Nephron (organoid): ENCODE data around the gene EPB41L2.

Source experiments
- H3K27ac Mint-ChIP-seq, 3 experiments: 2 replicates each; pipeline ENCODE4 v1.8.0; 2020; ENCODE audit warnings: mixed read lengths in 3 of 3, mild to moderate bottlenecking in 2 of 3, moderate library complexity in 1 of 3
- H3K27me3 Mint-ChIP-seq: 2 replicates; pipeline ENCODE4 v1.8.0; 2021; ENCODE audit warnings: low read depth, mild to moderate bottlenecking, moderate library complexity, mixed read lengths
- H3K36me3 Mint-ChIP-seq: 2 replicates; pipeline ENCODE4 v1.8.0; 2020; ENCODE audit warnings: low read depth, mixed read lengths
- H3K4me1 Mint-ChIP-seq: 2 replicates; pipeline ENCODE4 v1.8.0; 2020; ENCODE audit warnings: mixed read lengths
- H3K4me3 Mint-ChIP-seq, 3 experiments: 2 replicates each; pipeline ENCODE4 v1.8.0; 2020; ENCODE audit warnings: mild to moderate bottlenecking in 3 of 3, mixed read lengths in 3 of 3, moderate library complexity in 2 of 3
- H3K9me3 Mint-ChIP-seq: 2 replicates; pipeline ENCODE4 v1.8.0; 2020; ENCODE audit warnings: mixed read lengths
- CTCF ChIP-seq, 3 experiments: fragments of 200-600 bp; sonication (generic); IDR thresholded peaks; one replicate each; pipeline ENCODE4 v1.5.0; 2021; ENCODE audit warnings: antibody characterized with exemption in 3 of 3; ENCODE audit not compliant: unreplicated experiment in 3 of 3

Gene EPB41L2

GRCh38 chr6:131035582-131035981, 27.5 kb downstream of the EPB41L2 start:
- no peak for TF ChIP-seq CTCF (IDR thresholded peaks at IDR 0.05; ENCODE audit: unreplicated experiment in 3 of 3)
- no peak overlapping the region for H3K4me3 Mint-ChIP-seq
- peaks cover 15% of the 10 kb centered on the region for H3K4me1 Mint-ChIP-seq
- H3K27me3 Mint-ChIP-seq = no peaks in the 10 kb centered on the region
- H3K9me3 Mint-ChIP-seq = no peaks in the 10 kb centered on the region
- H3K36me3 Mint-ChIP-seq = no peaks in the 10 kb centered on the region
- no peak overlapping the region for H3K27ac Mint-ChIP-seq

DNA sequence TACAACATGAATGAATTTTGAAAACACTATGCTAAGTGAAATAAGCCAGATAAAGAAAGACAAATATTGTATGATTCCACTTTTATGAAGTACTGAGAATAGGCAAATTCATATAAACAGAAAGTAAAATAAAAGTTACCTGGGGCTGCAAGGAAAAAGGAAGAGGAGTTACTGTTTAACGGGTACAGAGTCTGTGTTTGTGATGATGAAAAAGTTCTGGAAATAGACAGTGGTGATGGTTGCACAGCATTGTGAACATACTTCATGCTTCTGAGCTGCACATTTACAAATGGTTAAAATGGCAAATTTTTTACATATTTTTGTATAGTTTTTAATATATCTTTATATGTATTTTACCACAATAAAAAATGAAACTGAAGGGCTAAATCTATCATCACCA, 29.4 kb downstream of the EPB41L2 start:
- H3K36me3 Mint-ChIP-seq = no peaks in the 10 kb centered on the region
- no peak overlapping the region for H3K4me3 Mint-ChIP-seq
- no peak for TF ChIP-seq CTCF (IDR thresholded peaks at IDR 0.05; ENCODE audit: unreplicated experiment in 3 of 3)
- H3K4me1 Mint-ChIP-seq = peaks cover 12% of the 10 kb centered on the region
- no peak overlapping the region for H3K27ac Mint-ChIP-seq
- no peaks in the 10 kb centered on the region for H3K27me3 Mint-ChIP-seq
- H3K9me3 Mint-ChIP-seq = no peaks in the 10 kb centered on the region

DNA sequence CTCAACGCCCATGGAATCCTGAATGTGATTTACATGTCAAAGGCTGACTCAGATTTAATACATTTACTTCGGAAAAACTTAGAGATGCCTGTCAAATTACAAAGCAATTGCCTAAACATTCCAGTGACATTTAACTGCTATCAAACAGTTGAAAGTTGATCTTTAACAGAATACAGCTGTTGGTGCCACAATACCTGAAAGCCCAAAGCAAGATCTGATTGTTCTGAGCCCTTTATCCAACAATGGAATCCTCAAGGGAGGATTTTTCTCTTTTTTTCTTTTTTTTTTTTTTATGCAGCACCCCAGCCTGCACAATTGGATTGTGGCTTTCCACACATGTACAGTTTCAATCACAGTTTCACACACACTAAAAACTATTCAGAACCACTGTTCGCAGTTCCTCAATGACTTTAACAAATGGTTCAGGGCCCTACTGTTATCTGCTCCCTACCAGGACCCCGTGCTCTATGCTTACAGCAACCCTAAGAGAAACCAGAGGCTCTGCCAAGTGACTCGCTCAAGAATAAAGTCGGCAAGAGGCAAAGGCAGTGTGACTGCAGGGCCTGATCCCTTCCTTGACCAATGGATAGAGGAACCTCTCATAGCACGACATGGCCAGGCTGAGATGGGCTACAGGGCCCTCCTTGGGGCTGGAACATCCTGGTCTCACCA, 33.3 kb downstream of the EPB41L2 start:
- TF ChIP-seq CTCF (IDR thresholded peaks at IDR 0.05; ENCODE audit: unreplicated experiment in 3 of 3) = no peak
- Mint-ChIP-seq H3K4me3 (no peak overlapping the region), H3K36me3 (peaks cover 1% of the 10 kb centered on the region), H3K9me3 (no peaks in the 10 kb centered on the region), H3K4me1 (peaks cover 19% of the 10 kb centered on the region), H3K27me3 (no peaks in the 10 kb centered on the region), H3K27ac (peak overlapping the region; percentile 3 to 29 (median 21))

GRCh38 chr6:131027326-131027725, 35.7 kb downstream of the EPB41L2 start:
- Mint-ChIP-seq H3K4me1 (peaks cover 25% of the 10 kb centered on the region), H3K9me3 (no peaks in the 10 kb centered on the region)

GRCh38 chr6:131026243-131026642, 36.8 kb downstream of the EPB41L2 start:
- H3K4me1 Mint-ChIP-seq = peaks cover 25% of the 10 kb centered on the region
- H3K36me3 Mint-ChIP-seq = peaks cover 4% of the 10 kb centered on the region
- no peaks in the 10 kb centered on the region for H3K9me3 Mint-ChIP-seq
- no peaks in the 10 kb centered on the region for H3K27me3 Mint-ChIP-seq
- H3K4me3 Mint-ChIP-seq = no peak overlapping the region
- no peak for TF ChIP-seq CTCF (IDR thresholded peaks at IDR 0.05; ENCODE audit: unreplicated experiment in 3 of 3)
- H3K27ac Mint-ChIP-seq = peak overlapping the region in 1 of 3 experiments; percentile 16

More at GRCh38 chr6:131027326-131027725, 35.7 kb downstream of the EPB41L2 start:
- no peak for TF ChIP-seq CTCF (IDR thresholded peaks at IDR 0.05; ENCODE audit: unreplicated experiment in 3 of 3)
- no peaks in the 10 kb centered on the region for H3K27me3 Mint-ChIP-seq
- no peak overlapping the region for H3K4me3 Mint-ChIP-seq
- no peak overlapping the region for H3K27ac Mint-ChIP-seq
- peaks cover 4% of the 10 kb centered on the region for H3K36me3 Mint-ChIP-seq

DNA sequence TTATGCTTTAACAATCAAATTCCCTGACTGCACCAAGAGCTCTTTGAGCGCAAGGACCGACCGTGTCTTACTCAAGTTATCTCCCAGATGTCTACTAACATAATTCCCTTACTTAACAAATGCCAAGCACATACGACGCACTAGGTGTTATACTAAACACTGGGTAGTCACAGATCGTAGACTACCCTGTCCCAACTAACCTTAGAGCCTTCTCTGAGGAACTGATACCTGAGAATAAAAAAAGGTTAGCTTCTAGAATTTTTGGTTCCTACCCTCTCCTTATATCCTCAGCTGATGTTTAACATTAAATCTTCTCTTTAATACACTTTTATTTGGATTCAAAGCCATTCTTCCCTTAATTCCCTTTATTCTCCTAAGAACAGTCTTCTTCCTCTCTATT, 38.5 kb downstream of the EPB41L2 start:
- H3K4me1 Mint-ChIP-seq = peaks cover 29% of the 10 kb centered on the region
- no peak for TF ChIP-seq CTCF (IDR thresholded peaks at IDR 0.05; ENCODE audit: unreplicated experiment in 3 of 3)
- no peaks in the 10 kb centered on the region for H3K27me3 Mint-ChIP-seq
- H3K4me3 Mint-ChIP-seq = no peak overlapping the region
- no peaks in the 10 kb centered on the region for H3K9me3 Mint-ChIP-seq
- peaks cover 4% of the 10 kb centered on the region for H3K36me3 Mint-ChIP-seq
- no peak overlapping the region for H3K27ac Mint-ChIP-seq
